ENCODE data around the gene PRSS16. TPM values are rescaled to one million over a fixed set of nuclear protein-coding genes. Genes with fewer than 3 reads are reported as not detected.
A peak's percentile ranks its signal among the peaks of the same experiment; 100 is the strongest.

Gene PRSS16
- total RNA-seq, 1 experiment from 2014 or later: 32.5 TPM

GRCh38 chr6:27290065-27290849, 42.8 kb downstream of the PRSS16 start:
- H3K4me2 ChIP-seq: peak overlapping the region; percentile 67
- H3F3A ChIP-seq (ENCODE audit: insufficient read depth, low read depth): peaks cover 23% of the 10 kb centered on the region; the same call in 1 of the 2 replicates
- H3K79me2 ChIP-seq (ENCODE audit: low read depth): no peaks in the 10 kb centered on the region
- H3K27ac ChIP-seq: no peak overlapping the region
- TF ChIP-seq EZH2 (IDR thresholded peaks at IDR 0.05; ENCODE audit: low read depth): no peak
- no peak for TF ChIP-seq CTCF (conservative IDR thresholded peaks at IDR 0.05)
- peaks cover 29% of the 10 kb centered on the region for H3K4me1 ChIP-seq (replicated peaks; ENCODE audit: insufficient read depth)
- POLR2A ChIA-PET (ENCODE audit: unreplicated experiment): no interaction called here
- no TSS peak for BruUV-seq (replicated peaks)
- H3K9me3 ChIP-seq (ENCODE audit: insufficient read depth, low read depth): no peaks in the 10 kb centered on the region
- H4K20me1 ChIP-seq (ENCODE audit: insufficient read depth): no peaks in the 10 kb centered on the region
- intact Hi-C loops (cut with micrococcal nuclease; ENCODE audit: unreplicated experiment): loop anchor here (10.0 kb wide), 3 partner anchors 105 to 605 kb away; partner anchors contain the start of gene ZNF184
- H3K27me3 ChIP-seq (ENCODE audit: insufficient read depth, low read depth): no peaks in the 10 kb centered on the region
- H3K9me2 ChIP-seq (ENCODE audit: insufficient read depth): no peaks in the 10 kb centered on the region
- peak overlapping the region; percentile 5; the same call in 1 of the 2 replicates for H2AFZ ChIP-seq
- H3K4me3 ChIP-seq: peak overlapping the region; percentile 41
- peak in 1 of 2 experiments; percentile 39 for DNase-seq
- H3K36me3 ChIP-seq (ENCODE audit: low read depth): no peaks in the 10 kb centered on the region
- CTCF ChIA-PET: interaction anchor here (0.6 kb wide), 1 partner anchor 55 kb away, joined by 3 read pairs; no protein-coding TSS in a partner anchor

- no peak for DNase-seq
- Histone ChIP-seq H3F3A (ENCODE audit: insufficient read depth, low read depth) (peaks cover 29% of the 10 kb centered on the region), H4K20me1 (ENCODE audit: insufficient read depth) (no peaks in the 10 kb centered on the region), H3K9me2 (ENCODE audit: insufficient read depth) (no peaks in the 10 kb centered on the region), H3K79me2 (ENCODE audit: low read depth) (no peaks in the 10 kb centered on the region), H3K4me2 (peak overlapping the region; percentile 67), H3K4me1 (replicated peaks; ENCODE audit: insufficient read depth) (peaks cover 29% of the 10 kb centered on the region), H3K27ac (no peak overlapping the region), H3K9me3 (ENCODE audit: insufficient read depth, low read depth) (no peaks in the 10 kb centered on the region), H2AFZ (peak overlapping the region; percentile 5; the same call in 1 of the 2 replicates), H3K4me3 (peak overlapping the region; percentile 41; the same call in 1 of the 2 replicates), H3K36me3 (ENCODE audit: low read depth) (no peaks in the 10 kb centered on the region), H3K27me3 (ENCODE audit: insufficient read depth, low read depth) (no peaks in the 10 kb centered on the region)
- BruUV-seq (replicated peaks): no TSS peak
- ChIA-PET CTCF (interaction anchor here (0.6 kb wide), 1 partner anchor 55 kb away, joined by 3 read pairs; no protein-coding TSS in a partner anchor), POLR2A (ENCODE audit: unreplicated experiment) (no interaction called here)
- intact Hi-C loops (cut with micrococcal nuclease; ENCODE audit: unreplicated experiment): loop anchor here (10.0 kb wide), 3 partner anchors 106 to 604 kb away; partner anchors contain the start of gene ZNF184
- no peak for TF ChIP-seq CTCF (conservative IDR thresholded peaks at IDR 0.05)
- no peak for TF ChIP-seq EZH2 (IDR thresholded peaks at IDR 0.05; ENCODE audit: low read depth)
Measured at GRCh38 chr6:27290850-27291208, 43.3 kb downstream of the PRSS16 start.

- no peak overlapping the region for H3K27ac ChIP-seq
- no peak overlapping the region; the same call in 1 of the 2 replicates for H2AFZ ChIP-seq
- H3K79me2 ChIP-seq (ENCODE audit: low read depth): no peaks in the 10 kb centered on the region
- H3K36me3 ChIP-seq (ENCODE audit: low read depth): no peaks in the 10 kb centered on the region
- no peaks in the 10 kb centered on the region for H3K9me3 ChIP-seq (ENCODE audit: insufficient read depth, low read depth)
- peaks cover 33% of the 10 kb centered on the region for H3K4me1 ChIP-seq (replicated peaks; ENCODE audit: insufficient read depth)
- peak overlapping the region; percentile 99 for H3K4me2 ChIP-seq
- peaks cover 42% of the 10 kb centered on the region for H3F3A ChIP-seq (ENCODE audit: insufficient read depth, low read depth)
- no peaks in the 10 kb centered on the region for H4K20me1 ChIP-seq (ENCODE audit: insufficient read depth)
- H3K9me2 ChIP-seq (ENCODE audit: insufficient read depth): no peaks in the 10 kb centered on the region
- TF ChIP-seq CTCF (conservative IDR thresholded peaks at IDR 0.05) (no peak), EZH2 (IDR thresholded peaks at IDR 0.05; ENCODE audit: low read depth) (no peak)
- intact Hi-C loops (cut with micrococcal nuclease; ENCODE audit: unreplicated experiment): loop anchor here (2.0 to 10.0 kb wide), 4 partner anchors 57 to 601 kb away; partner anchors contain the start of gene ZNF184
- H3K4me3 ChIP-seq: peak overlapping the region; percentile 84
- DNase-seq: peak; percentile 53 to 68
- H3K27me3 ChIP-seq (ENCODE audit: insufficient read depth, low read depth): no peaks in the 10 kb centered on the region
- no TSS peak for BruUV-seq (replicated peaks)
- ChIA-PET POLR2A (ENCODE audit: unreplicated experiment) (no interaction called here), CTCF (interaction anchor here (0.7 to 1.0 kb wide), 2 partner anchors 19 to 203 kb away, joined by 5 to 15 read pairs; no protein-coding TSS in a partner anchor)
Measured at GRCh38 chr6:27293436-27294098, 46.1 kb downstream of the PRSS16 start.
